Measurements from ENCODE around the gene ZNF326. TPM values are rescaled to one million over a fixed set of nuclear protein-coding genes. Genes with fewer than 3 reads are reported as not detected.

Gene ZNF326
- 7.6 and 9.1 TPM in 2 replicates for total RNA-seq

- H3K4me3 ChIP-seq (ENCODE audit: low read depth, low read length) = peak within 1 kb of the TSS; percentile 88
- peak; percentile 78 for DNase-seq (ENCODE audit: low read depth)
- no peak for TF ChIP-seq CTCF (conservative IDR thresholded peaks at IDR 0.05; ENCODE audit: low read depth, low read length)
These were observed at the start of gene ZNF326 for GRCh38 chr1:89994805-89995597. ZNF326 (plus strand) TSS chr1:89995110; CDS start chr1:89995258, 148 bp downstream.

- no peak for TF ChIP-seq CTCF (conservative IDR thresholded peaks at IDR 0.05; ENCODE audit: low read depth, low read length)
- H3K4me3 ChIP-seq (ENCODE audit: low read depth, low read length) = no peak overlapping the region
- no peak for DNase-seq (ENCODE audit: low read depth)
These were observed 48.9 kb upstream of the ZNF326 start for GRCh38 chr1:89945852-89946476.

- H3K4me3 ChIP-seq (ENCODE audit: low read depth, low read length) = no peak overlapping the region
- TF ChIP-seq CTCF (conservative IDR thresholded peaks at IDR 0.05; ENCODE audit: low read depth, low read length) = no peak
- no peak for DNase-seq (ENCODE audit: low read depth)
These were observed 48.4 kb upstream of the ZNF326 start for GRCh38 chr1:89946532-89946931.

GRCh38 chr1:89948722-89949345 is 46.1 kb upstream of the ZNF326 start:
- no peak for DNase-seq (ENCODE audit: low read depth)
- H3K4me3 ChIP-seq (ENCODE audit: low read depth, low read length) = no peak overlapping the region
- TF ChIP-seq CTCF (conservative IDR thresholded peaks at IDR 0.05; ENCODE audit: low read depth, low read length) = no peak

GRCh38 chr1:89949991-89950624 is 44.8 kb upstream of the ZNF326 start:
- H3K4me3 ChIP-seq (ENCODE audit: low read depth, low read length) = no peak overlapping the region
- no peak for DNase-seq (ENCODE audit: low read depth)
- no peak for TF ChIP-seq CTCF (conservative IDR thresholded peaks at IDR 0.05; ENCODE audit: low read depth, low read length)

GRCh38 chr1:89950703-89951102 is 44.2 kb upstream of the ZNF326 start:
- no peak overlapping the region for H3K4me3 ChIP-seq (ENCODE audit: low read depth, low read length)
- no peak for DNase-seq (ENCODE audit: low read depth)
- no peak for TF ChIP-seq CTCF (conservative IDR thresholded peaks at IDR 0.05; ENCODE audit: low read depth, low read length)
